ENCODE results near the gene NT5C. TPM values are rescaled to one million over a fixed set of nuclear protein-coding genes. Genes with fewer than 3 reads are reported as not detected.

NT5C gene
- polyA plus RNA-seq, 4 donors, result 44.7 to 71.4 (median 61.9) TPM

Other genes starting within 250 kb of the NT5C start
- under 1 TPM; 0.38 to 0.52 (median 0.47) TPM for gene FADS6, start 238.1 kb downstream of the NT5C start, polyA plus RNA-seq (ENCODE audit: insufficient read length in 4 of 4)
- gene USH1G, start 208.5 kb downstream of the NT5C start, polyA plus RNA-seq (ENCODE audit: insufficient read length in 4 of 4), result under 1 TPM; 0.44 to 0.90 (median 0.75) TPM
- not detected for gene OTOP2, start 207.5 kb downstream of the NT5C start, polyA plus RNA-seq (ENCODE audit: insufficient read length in 4 of 4)
- not detected for gene OTOP3, start 195.8 kb downstream of the NT5C start, polyA plus RNA-seq (ENCODE audit: insufficient read length in 4 of 4)
- 10 to 100 TPM; 11.6 to 19.1 (median 13.5) TPM for gene HID1, start 159.0 kb downstream of the NT5C start, polyA plus RNA-seq (ENCODE audit: insufficient read length in 4 of 4)
- 10 to 100 TPM in 2 of 4 donors, 1 to 10 TPM in 2; 8.2 to 12.0 (median 10.0) TPM for gene CDR2L, start 144.1 kb downstream of the NT5C start, polyA plus RNA-seq (ENCODE audit: insufficient read length in 4 of 4)
- 10 to 100 TPM; 26.8 to 29.3 (median 27.7) TPM for gene MRPL58, start 119.1 kb downstream of the NT5C start, polyA plus RNA-seq (ENCODE audit: insufficient read length in 4 of 4)
- gene ATP5PD, start 84.8 kb downstream of the NT5C start, polyA plus RNA-seq (ENCODE audit: insufficient read length in 4 of 4), result 100 to 1,000 TPM; 281 to 356 (median 320) TPM
- 10 to 100 TPM; 29.7 to 34.6 (median 33.9) TPM for gene KCTD2, start 84.5 kb downstream of the NT5C start, polyA plus RNA-seq (ENCODE audit: insufficient read length in 4 of 4)
- 10 to 100 TPM; 23.6 to 45.3 (median 33.4) TPM for gene SLC16A5, start 43.8 kb downstream of the NT5C start, polyA plus RNA-seq (ENCODE audit: insufficient read length in 4 of 4)
- gene ARMC7, start 21.8 kb downstream of the NT5C start, polyA plus RNA-seq (ENCODE audit: insufficient read length in 4 of 4), result 10 to 100 TPM; 16.6 to 21.5 (median 17.4) TPM
- 100 to 1,000 TPM in 2 of 4 donors, 10 to 100 TPM in 2; 85.8 to 108 (median 93.7) TPM for gene JPT1, start 22.8 kb upstream of the NT5C start, polyA plus RNA-seq (ENCODE audit: insufficient read length in 4 of 4)
- gene SUMO2, start 51.2 kb upstream of the NT5C start, polyA plus RNA-seq (ENCODE audit: insufficient read length in 4 of 4), result 100 to 1,000 TPM; 626 to 750 (median 696) TPM
- 10 to 100 TPM; 58.8 to 78.9 (median 66.6) TPM for gene NUP85, start 73.9 kb upstream of the NT5C start, polyA plus RNA-seq (ENCODE audit: insufficient read length in 4 of 4)
- 10 to 100 TPM; 33.5 to 48.1 (median 41.0) TPM for gene GGA3, start 129.9 kb upstream of the NT5C start, polyA plus RNA-seq (ENCODE audit: insufficient read length in 4 of 4)
- gene MRPS7, start 130.1 kb upstream of the NT5C start, polyA plus RNA-seq (ENCODE audit: insufficient read length in 4 of 4), result 10 to 100 TPM; 70.7 to 86.9 (median 76.6) TPM
- gene MIF4GD, start 139.5 kb upstream of the NT5C start, polyA plus RNA-seq (ENCODE audit: insufficient read length in 4 of 4), result 10 to 100 TPM; 19.5 to 23.2 (median 22.1) TPM
- 10 to 100 TPM in 1 of 4 donors, 1 to 10 TPM in 3; 7.3 to 10.2 (median 7.9) TPM for gene SLC25A19, start 157.7 kb upstream of the NT5C start, polyA plus RNA-seq (ENCODE audit: insufficient read length in 4 of 4)